HG03460 (cell line): ENCODE measurements around the gene TRIM8.

Source experiments
- ATAC-seq: cut with Tn5 transposase; IDR thresholded peaks from one replicate; pipeline ENCODE4 v1.9.1; 2021; ENCODE audit not compliant: unreplicated experiment

TRIM8 gene

GRCh38 chr10:102631525-102632393 lies 12.5 kb upstream of the TRIM8 start:
- no peak for ATAC-seq

- ATAC-seq, result no peak
These were observed 11.7 kb upstream of the TRIM8 start for GRCh38 chr10:102632394-102633111.

DNA sequence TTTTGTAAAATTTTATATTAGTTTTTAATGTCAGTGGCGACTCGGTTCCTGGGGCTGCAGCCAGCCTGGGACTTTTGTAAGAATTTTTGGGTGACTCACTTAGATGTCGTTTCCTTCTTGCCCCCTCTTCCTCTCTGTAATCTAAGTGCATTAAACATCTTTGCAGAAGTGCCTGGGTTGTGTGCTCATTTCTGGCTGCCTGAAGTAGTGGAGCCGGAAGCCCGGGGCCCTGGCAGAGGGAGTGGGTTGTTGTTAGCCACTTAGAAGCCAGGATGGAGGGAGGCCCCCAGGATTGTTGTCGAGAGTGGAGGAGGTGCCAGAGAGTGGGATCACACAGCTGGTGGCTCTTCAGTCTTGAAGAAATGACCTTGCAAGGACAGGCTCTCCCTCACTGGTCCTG lies 11.0 kb upstream of the TRIM8 start:
- ATAC-seq, result no peak

DNA sequence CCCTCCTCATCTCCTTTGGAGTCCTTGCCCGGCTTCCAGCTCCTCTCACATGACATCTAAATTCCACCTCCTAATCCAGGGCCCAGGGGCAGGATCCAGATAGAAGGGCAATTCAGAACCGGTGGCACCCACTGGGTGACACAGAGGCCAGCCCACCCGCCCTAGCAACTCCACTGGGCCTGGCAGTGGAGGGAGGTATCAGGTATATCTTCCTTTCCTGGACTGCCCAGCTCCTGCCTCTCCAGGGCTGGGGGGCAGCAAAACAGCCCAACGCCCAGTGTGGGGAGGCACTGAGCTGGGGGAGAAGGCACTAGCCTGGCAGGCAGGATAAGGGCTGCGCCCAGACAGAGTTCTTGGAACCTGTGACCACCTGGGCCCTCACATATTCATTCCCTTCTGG lies 10.4 kb upstream of the TRIM8 start:
- no peak for ATAC-seq

DNA sequence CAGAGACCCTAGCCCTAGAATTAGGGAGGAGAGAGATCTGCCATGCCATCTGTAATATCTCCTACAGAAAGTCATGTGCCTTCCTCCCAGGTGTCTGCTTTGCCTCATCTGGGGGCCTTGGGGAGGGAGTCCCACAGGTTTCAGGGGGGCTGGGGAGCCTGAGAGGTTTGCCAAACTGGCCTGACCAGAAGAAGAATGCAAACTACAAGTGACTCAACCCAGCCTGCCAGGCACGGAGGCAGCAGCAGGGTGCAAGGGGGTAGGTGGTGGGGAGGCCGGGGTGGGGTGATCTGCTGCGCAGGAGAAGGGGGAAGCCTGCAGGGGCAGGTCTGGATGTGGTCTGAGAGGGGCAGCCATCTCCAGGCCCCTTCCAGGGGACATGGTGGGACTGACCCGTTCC lies 9.6 kb upstream of the TRIM8 start:
- no peak for ATAC-seq

DNA sequence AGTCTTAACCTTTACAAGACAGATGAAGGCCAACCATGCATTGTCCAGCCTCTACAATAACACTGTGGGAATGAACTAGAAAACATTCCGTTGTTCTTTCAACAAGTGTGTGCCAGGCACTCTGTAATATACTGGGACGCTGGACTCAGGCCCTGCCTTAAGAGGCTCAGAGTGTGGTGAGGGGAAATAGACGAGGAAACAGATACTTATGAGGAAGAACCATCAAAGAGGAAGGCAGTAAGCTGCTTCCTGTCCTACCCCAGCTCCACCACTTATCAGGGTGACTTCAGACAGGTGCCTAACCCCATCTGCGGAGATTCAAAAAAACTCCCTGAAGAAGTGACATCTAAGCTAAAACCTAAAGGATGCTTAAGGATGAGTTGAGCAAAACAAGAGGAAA lies 8.9 kb upstream of the TRIM8 start:
- ATAC-seq, result no peak

DNA sequence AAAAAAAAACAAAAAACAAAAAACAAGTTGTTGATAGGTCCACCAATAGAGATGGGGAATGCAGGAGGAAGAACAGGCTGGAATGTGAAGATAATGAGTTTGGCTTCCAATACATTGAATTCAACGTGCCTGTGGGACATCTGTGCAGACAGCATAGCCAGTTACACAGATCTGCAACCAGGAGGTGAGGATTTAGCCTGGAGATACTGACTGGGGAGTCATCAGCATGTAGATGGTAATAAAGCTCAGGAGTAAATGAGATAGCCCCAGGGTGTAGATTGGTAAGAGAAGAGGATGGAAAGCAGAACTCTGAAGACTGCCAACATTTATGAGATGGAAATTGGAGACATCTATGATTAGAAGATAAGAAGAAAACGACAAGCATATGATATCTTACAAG lies 4.7 kb upstream of the TRIM8 start:
- no peak for ATAC-seq

DNA sequence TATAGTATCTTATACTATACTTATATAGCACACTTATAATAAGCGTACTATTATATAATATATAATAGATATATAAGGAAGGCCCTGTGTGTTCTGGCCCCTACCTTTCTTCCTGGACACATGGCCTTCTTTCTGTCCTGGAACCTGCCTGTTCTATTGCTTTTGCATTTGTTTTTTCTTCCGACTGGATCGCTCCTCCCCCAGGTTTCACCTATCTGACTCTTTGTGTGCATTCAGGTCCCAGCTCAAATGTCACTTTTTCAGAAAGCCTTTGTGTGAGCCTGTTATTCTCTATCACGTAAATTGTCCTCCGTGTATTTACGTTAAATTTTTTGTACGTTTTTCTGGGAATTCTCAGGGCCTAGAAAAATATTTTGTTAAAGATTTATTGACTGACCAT lies 2.9 kb upstream of the TRIM8 start:
- no peak for ATAC-seq

GRCh38 chr10:102641880-102642735 lies 2.2 kb upstream of the TRIM8 start:
- peak; percentile 40 for ATAC-seq

DNA sequence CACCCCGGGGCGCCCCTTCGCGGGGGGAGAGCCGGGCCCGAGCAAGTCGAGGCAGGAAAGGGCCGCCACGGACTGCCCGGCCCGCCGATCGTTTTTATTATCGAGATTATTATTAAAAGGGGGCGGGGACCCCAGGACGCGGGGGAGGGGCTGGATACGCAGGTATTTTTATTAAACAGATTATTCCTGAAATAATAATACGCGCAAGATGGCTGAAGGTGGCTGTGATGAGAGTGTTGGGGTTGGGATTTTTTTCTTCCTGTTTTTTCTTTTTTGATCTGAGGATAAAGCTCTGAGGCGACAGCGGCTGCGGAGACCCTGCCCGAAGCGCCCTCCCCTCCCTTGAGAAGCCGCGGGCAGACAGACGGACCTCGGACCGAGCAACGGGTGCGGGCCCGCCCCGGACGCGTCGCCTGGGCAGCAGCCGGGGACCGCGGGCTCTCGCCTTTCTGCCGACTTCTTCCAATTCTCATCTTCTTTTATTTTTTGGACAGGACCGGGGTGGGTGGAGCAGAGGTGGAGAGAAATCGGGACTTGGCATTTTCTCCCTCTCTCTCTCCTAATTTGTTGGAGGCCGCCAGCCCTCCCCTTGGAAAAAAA lies 1.4 kb upstream of the TRIM8 start:
- no peak for ATAC-seq

DNA sequence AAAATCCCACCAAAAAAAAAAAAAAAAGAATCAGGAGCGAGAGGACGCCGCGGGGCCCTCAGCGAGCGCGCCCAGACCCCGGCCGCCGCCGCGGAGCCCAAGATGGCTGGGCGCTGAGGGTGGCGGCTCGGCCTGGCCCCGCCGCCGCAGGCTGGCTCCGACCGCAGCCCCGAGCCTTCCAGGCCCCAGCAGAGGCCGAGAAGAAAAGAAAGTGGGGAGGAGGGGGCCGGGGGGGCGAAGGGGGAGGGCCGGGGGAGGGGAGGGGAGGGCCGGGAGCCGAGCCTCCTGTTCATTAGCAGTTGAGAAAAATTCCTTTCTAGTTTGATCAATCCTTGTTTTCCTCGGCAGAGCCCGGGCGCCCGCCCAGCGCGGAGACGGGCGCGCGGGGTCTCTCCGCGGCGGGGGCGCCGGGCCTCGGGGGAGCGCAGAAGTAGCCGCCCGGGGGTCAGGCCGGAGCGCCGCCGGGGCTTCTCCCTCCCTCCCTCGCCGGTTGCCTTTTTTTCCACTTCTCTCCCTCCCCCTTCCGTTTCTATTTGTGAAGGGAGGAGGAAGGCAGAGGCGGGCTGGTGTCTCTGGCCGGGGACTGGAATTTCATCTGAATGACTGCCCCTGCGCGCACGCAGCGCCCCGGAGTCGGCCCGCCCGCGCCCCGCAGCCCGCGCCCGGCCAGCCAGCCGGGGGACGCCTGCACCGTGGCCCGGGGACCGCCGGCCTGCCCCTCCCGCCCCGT lies 778 bp upstream of the TRIM8 start:
- ATAC-seq, result no peak

DNA sequence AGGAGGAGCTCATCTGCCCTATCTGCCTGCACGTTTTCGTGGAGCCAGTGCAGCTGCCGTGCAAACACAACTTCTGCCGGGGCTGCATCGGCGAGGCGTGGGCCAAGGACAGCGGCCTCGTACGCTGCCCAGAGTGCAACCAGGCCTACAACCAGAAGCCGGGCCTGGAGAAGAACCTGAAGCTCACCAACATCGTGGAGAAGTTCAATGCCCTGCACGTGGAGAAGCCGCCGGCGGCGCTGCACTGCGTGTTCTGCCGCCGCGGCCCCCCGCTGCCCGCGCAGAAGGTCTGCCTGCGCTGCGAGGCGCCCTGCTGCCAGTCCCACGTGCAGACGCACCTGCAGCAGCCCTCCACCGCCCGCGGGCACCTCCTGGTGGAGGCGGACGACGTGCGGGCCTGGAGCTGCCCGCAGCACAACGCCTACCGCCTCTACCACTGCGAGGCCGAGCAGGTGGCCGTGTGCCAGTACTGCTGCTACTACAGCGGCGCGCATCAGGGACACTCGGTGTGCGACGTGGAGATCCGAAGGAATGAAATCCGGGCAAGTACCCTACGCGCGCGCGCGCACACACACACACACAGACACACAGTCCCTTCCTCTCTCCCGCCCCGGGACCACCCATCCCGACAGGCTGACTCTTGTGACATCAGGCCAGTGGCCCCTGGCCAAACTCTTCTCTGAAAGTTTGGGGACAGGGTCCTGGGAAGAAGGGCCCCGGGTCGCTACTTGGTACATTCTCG lies 538 bp downstream of the TRIM8 start:
- ATAC-seq, result no peak

- no peak for ATAC-seq
These were observed 1.1 kb downstream of the TRIM8 start for GRCh38 chr10:102645388-102645740.

- ATAC-seq, result peak; percentile 34
These were observed 1.7 kb downstream of the TRIM8 start for GRCh38 chr10:102645741-102646609.

DNA sequence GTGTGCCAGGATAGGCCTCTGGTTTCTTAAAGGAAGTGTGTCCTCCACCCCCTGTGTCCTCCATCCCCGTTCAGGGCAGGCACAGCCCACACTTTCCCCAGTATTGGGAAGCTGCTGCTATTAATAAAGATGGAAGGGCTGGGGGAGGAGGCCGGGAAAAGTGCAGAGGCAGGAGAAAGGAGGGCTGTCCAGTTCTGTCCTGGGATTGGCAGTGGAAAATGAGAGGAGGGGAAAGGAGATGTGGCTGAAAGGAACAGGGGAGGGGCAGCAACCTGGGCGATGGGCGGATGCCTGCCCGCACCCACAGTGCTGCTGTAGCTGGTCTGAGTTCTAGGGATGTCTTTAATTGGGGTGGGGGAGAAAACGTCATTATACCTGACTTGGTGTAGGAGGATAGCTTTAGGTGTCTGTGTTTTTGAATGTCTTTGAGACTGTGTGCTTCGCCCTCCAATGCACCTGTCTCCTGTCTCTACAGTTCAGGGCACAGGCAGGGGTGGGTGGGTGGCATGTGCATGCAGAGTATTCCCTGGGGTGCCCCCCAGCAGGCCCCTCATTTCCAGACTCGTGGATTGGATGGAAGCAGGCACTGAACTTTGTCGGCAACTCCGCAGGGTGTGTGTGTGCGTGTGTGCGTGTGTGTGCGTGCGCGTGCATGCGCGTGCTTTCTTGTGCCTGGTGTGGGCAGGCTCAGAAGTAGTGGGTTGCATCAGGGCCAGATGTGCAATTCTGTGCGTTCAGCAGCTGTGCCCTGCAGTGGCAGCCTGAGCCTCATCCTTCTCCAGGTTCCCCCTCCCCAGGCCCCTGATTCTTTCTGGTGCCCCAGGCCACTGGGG lies 2.5 kb downstream of the TRIM8 start:
- ATAC-seq, result no peak

- no peak for ATAC-seq
These were observed 3.4 kb downstream of the TRIM8 start for GRCh38 chr10:102647443-102648268.

GRCh38 chr10:102648269-102648888 lies 4.1 kb downstream of the TRIM8 start:
- ATAC-seq, result no peak
